Measurements from ENCODE around the gene PTBP3. TPM values are rescaled to one million over a fixed set of nuclear protein-coding genes. Genes with fewer than 3 reads are reported as not detected.

The PTBP3 gene
- total and polyA plus RNA-seq, 2 of the 4 experiments (the other 2 are of a cell fraction), result 8.6 to 15.6 TPM

DNA sequence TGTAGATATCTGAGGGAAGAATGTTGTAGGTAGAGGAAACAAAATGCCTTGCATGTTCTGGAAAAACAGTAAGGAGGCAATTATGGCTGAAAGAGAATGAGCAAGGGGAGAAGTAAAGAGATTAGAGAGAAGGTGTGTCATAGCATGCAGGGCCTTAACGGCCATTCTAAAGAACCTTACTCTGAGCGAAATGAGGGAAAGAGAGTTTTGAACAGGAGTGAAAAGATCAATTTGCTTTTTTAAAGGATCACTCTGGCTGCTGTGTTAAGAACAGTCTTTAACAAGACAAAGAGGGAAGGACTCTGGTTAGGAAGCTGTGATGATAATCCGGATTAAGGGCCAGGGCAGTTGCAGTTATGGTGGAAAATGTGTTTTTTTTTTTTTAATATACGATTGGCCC, 22.6 kb downstream of the PTBP3 start:
- H3K4me1 ChIP-seq (ENCODE audit: control insufficient read depth, insufficient read depth, low read length), result no peaks in the 10 kb centered on the region

More for the DNA sequence above, 22.6 kb downstream of the PTBP3 start:
- no peaks in the 10 kb centered on the region for H3K27me3 ChIP-seq (ENCODE audit: control insufficient read depth, insufficient read depth, low read length)
- ChIA-PET CTCF (no interaction called here), POLR2A (ENCODE audit: unreplicated experiment) (no interaction called here)
- no peak overlapping the region for H2AFZ ChIP-seq (replicated peaks; ENCODE audit: low read length, poor library complexity)
- H3K79me1 ChIP-seq (ENCODE audit: low read depth in 1 of 2, low read length in 2 of 2), result peaks cover 10 to 65% of the 10 kb centered on the region in 2 experiments; a peak in 3 of 4 replicates
- ATAC-seq (ENCODE audit: low read depth) (no peak), DNase-seq (no peak)
- in situ Hi-C loops (cut with MboI; ENCODE audit: low sequenced_read_pairs), result no loop called here
- H3K9me1 ChIP-seq (ENCODE audit: insufficient read depth, low read length), result peaks cover 8% of the 10 kb centered on the region; the same call in 1 of the 2 replicates
- no peak overlapping the region for H2AK9ac ChIP-seq (replicated peaks; ENCODE audit: low read depth, low read length, poor library complexity)
- no peak overlapping the region for H2BK15ac ChIP-seq (ENCODE audit: low read depth, low read length)
- no peak overlapping the region for H3K18ac ChIP-seq (ENCODE audit: low read depth, low read length)
- H3K14ac ChIP-seq (replicated peaks; ENCODE audit: low read depth, low read length), result no peak overlapping the region
- H4K91ac ChIP-seq (ENCODE audit: insufficient read depth, low read depth, low read length), result no peak overlapping the region
- peaks cover 66% of the 10 kb centered on the region for H4K20me1 ChIP-seq (ENCODE audit: insufficient read depth, low read length)
- H3K56ac ChIP-seq (ENCODE audit: extremely low read depth, insufficient read depth, low read length), result no peak overlapping the region
- TF ChIP-seq BHLHE40 (IDR thresholded peaks at IDR 0.05; ENCODE audit: low read depth, low read length) (no peak), MXI1 (IDR thresholded peaks at IDR 0.05; ENCODE audit: borderline replicate concordance, low read depth, low read length) (no peak), USF2 (IDR thresholded peaks at IDR 0.05; ENCODE audit: low read depth, low read length) (no peak), RFX5 (IDR thresholded peaks at IDR 0.05; ENCODE audit: low read depth, low read length) (no peak), CEBPB (IDR thresholded peaks at IDR 0.05; ENCODE audit: low read depth, low read length) (no peak), CHD1 (IDR thresholded peaks at IDR 0.05; ENCODE audit: low read depth, low read length) (no peak), MAFK (IDR thresholded peaks at IDR 0.05; ENCODE audit: low read depth, low read length) (no peak), RAD21 (IDR thresholded peaks at IDR 0.05; ENCODE audit: low read length) (no peak), POLR2A (IDR thresholded peaks at IDR 0.05; ENCODE audit: low read depth, low read length) (no peak), FOS (IDR thresholded peaks at IDR 0.05; ENCODE audit: low read depth, low read length) (no peak), MAZ (IDR thresholded peaks at IDR 0.05; ENCODE audit: borderline replicate concordance, low read depth, low read length) (no peak), SMC3 (IDR thresholded peaks at IDR 0.05; ENCODE audit: low read depth, low read length) (no peak), NFE2L2 (IDR thresholded peaks at IDR 0.05; ENCODE audit: low read depth, low read length) (no peak), RCOR1 (IDR thresholded peaks at IDR 0.05; ENCODE audit: insufficient replicate concordance, low read length) (no peak)
- TF ChIP-seq, protein P1, sequence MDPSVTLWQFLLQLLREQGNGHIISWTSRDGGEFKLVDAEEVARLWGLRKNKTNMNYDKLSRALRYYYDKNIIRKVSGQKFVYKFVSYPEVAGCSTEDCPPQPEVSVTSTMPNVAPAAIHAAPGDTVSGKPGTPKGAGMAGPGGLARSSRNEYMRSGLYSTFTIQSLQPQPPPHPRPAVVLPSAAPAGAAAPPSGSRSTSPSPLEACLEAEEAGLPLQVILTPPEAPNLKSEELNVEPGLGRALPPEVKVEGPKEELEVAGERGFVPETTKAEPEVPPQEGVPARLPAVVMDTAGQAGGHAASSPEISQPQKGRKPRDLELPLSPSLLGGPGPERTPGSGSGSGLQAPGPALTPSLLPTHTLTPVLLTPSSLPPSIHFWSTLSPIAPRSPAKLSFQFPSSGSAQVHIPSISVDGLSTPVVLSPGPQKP (IDR thresholded peaks at IDR 0.05; ENCODE audit: borderline replicate concordance, low read depth, low read length), result no peak
- TF ChIP-seq, protein P2, sequence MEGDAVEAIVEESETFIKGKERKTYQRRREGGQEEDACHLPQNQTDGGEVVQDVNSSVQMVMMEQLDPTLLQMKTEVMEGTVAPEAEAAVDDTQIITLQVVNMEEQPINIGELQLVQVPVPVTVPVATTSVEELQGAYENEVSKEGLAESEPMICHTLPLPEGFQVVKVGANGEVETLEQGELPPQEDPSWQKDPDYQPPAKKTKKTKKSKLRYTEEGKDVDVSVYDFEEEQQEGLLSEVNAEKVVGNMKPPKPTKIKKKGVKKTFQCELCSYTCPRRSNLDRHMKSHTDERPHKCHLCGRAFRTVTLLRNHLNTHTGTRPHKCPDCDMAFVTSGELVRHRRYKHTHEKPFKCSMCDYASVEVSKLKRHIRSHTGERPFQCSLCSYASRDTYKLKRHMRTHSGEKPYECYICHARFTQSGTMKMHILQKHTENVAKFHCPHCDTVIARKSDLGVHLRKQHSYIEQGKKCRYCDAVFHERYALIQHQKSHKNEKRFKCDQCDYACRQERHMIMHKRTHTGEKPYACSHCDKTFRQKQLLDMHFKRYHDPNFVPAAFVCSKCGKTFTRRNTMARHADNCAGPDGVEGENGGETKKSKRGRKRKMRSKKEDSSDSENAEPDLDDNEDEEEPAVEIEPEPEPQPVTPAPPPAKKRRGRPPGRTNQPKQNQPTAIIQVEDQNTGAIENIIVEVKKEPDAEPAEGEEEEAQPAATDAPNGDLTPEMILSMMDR (conservative IDR thresholded peaks at IDR 0.05; ENCODE audit: low read depth, low read length), result no peak
- no peak overlapping the region for H3K4me3 ChIP-seq (ENCODE audit: insufficient read depth, low read depth, low read length)
- no peak overlapping the region for H2BK20ac ChIP-seq (ENCODE audit: low read depth, low read length)
- H3K27ac ChIP-seq (ENCODE audit: insufficient read depth, low read length), result no peak overlapping the region
- H3K23ac ChIP-seq (ENCODE audit: low read depth, low read length), result no peak overlapping the region
- no peak overlapping the region for H2AK5ac ChIP-seq (ENCODE audit: low read depth, low read length)
- no peak overlapping the region for H3K9ac ChIP-seq (ENCODE audit: low read depth, low read length)
- H4K5ac ChIP-seq (ENCODE audit: low read depth, low read length), result no peak overlapping the region
- no peaks in the 10 kb centered on the region for H3K9me3 ChIP-seq (ENCODE audit: control insufficient read depth, insufficient read depth, low read length)
- no peak overlapping the region for H2BK5ac ChIP-seq (ENCODE audit: low read depth, low read length, poor library complexity, severe bottlenecking)
- H3K4ac ChIP-seq (ENCODE audit: low read depth, low read length), result no peak overlapping the region
- WGBS, 2 experiments (ENCODE audit: extremely low coverage in 2 of 2, insufficient read length in 1 of 2), result 88% methylated on average over 2 of the region's 4 CpGs; no CpG with 5 or more reads in 1 of the 2 experiments
- dilution Hi-C loops (cut with HindIII; ENCODE audit: low sequenced_read_pairs, unreplicated experiment), result no loop called here
- no peak overlapping the region for H2BK120ac ChIP-seq (ENCODE audit: low read depth, low read length)
- H3K36me3 ChIP-seq (ENCODE audit: control insufficient read depth, insufficient read depth, low read length), result 0 out of 2 replicates have a peak, but pooled peaks cover 1% of the 10 kb centered on the region
- intact Hi-C loops (cut with micrococcal nuclease), result loop anchor here (5.0 kb wide), 1 partner anchor 59 kb away; no protein-coding TSS in a partner anchor
- no peak overlapping the region for H3K4me2 ChIP-seq (ENCODE audit: low read depth, low read length)
- no TSS peak for BruUV-seq (replicated peaks)
- H4K8ac ChIP-seq (ENCODE audit: low read depth in 2 of 2, low read length in 2 of 2), result no peak overlapping the region

All from IMR-90 (cell line).